ENCODE results near the gene FASN.
A peak's percentile ranks its signal among the peaks of the same experiment; 100 is the strongest.
"Not testable (repeated sequence)": the region's sequence is repeated elsewhere in the genome, so short reads cannot be mapped to it uniquely, and the experiment has no call there.

The FASN gene

DNA sequence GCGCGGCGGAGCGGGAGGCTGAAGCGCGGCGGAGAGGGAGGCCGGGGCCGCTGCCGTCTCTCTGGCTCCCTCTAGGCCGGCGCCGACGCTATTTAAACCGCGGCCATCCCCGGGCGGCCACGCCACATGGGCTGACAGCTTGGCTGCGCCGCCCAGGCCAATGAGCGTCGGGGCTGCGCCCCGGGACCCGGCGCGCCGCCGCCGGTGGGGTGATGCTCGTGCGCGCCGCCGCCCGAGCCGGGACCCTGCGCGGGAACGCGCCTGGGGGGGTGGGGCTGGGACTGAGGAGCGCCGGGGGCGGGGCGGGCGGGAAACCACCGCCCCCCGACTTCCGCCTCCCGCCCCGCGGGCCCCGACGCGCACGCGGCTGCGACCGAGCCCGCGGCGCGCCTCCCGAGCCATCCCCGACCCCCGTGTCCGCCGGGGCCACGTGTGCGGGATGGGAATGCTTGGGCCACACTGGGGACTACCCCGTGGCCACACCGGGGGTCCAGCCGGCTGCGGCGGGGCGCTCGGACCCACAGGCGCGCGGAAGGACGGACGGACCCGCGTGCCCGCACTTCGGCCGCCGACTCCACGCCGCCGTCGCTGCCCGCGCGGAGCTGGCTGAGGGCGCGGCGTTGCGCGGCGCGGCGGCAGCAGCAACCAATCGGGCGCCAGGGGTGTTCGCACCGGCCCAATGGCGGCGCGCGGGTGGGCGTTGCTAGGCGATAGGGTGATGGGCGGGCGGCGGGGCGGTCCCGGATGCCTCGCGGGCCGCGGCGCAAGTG is at the start of gene FASN:
FASN (minus strand) TSS at position 68 of the 770 bp plus-strand sequence. CDS start 1,791 bp downstream, outside the sequence.
- peak; percentile 91 for DNase-seq (ENCODE audit: low read depth)

DNA sequence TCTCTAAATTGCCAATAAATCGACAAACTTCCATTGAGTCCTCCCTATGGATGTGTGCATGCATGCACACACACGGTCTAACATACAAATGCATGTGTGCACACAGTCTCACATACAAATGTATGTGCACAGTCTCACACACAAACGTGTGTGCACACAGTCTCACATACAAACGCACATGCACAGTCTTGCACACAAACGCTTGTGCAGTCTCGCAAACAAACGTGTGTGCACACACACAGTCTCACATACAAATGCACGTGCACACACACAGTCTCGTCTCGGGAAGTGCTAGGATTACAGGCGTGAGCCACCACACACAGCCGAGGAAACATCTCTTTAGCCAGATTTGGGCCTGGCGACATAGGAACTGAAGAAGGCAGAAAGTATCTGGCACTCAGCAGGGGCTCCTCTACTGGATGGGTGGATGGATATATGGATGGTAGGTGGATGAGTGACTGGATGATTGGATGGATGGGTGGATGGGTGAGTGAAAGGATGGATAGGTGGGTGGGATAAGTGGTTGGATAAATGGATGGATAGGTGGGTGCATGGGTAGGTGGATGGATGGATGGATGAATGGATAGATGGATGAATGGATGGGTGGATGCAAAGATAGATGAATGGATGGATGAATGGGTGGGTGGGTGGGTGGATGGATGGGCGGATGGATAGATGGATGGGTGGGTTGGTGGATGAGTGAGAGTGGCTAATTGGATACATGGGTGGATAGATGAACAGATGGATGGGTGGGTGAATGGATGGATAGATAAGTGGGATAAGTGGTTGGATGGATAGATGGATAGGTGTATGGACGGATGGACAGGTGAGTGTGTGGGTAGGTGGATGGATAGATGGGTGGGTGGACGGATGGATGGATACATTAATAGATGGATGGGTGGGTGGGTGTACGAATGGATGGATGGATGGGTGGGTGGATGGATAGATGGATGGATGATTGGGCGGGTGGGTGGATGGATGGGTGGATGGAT is 48.9 kb upstream of the FASN start:
- DNase-seq (ENCODE audit: low read depth): no peak

DNA sequence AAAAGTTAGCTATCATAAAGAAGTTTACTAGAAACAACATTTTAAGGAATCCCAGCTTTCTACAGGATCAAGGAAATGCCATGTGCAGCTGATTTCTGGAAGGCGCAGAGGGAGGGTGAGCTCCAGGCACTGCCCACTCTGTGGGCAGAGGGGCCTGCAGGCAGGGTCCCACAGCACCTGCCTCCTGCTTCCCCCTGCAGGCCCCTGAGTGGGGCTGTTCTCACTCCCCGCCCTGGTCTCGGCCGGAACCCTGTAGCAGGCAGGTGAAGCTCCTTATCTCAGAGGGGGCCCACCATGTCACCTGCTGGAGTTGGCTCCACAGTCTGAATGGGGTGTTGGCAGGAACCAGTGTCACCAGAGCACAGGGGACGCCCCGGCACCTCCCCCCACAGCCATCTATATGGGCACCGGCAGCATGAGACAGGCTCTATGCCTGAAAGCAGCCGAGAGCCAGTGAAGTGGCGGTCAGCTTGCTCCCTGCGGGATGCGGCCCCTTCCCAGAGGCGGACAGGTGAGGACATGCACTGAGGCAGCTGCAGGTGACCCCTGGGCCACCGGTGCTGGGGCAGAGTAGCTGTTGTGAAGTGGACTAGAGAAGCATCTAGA is 47.6 kb upstream of the FASN start:
- DNase-seq (ENCODE audit: low read depth): no peak

DNA sequence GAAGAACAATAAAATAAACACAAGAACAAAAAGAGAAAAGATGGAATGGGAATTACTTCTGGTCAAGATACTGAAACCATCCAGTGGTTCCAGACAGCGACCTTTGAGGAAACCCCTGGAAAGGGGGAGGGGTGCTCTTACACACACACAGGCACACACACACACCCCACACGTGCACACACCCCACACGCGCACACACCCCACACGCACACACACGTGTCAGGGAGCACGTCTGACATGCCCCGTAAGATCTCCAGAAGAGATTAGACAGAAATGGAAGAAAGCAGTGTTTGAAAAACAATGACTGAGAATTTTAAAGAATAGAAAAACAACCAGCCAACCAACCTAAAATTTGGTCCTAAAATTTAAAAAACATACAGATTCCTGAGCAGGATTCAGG is 45.3 kb upstream of the FASN start:
- DNase-seq (ENCODE audit: low read depth): no peak

DNA sequence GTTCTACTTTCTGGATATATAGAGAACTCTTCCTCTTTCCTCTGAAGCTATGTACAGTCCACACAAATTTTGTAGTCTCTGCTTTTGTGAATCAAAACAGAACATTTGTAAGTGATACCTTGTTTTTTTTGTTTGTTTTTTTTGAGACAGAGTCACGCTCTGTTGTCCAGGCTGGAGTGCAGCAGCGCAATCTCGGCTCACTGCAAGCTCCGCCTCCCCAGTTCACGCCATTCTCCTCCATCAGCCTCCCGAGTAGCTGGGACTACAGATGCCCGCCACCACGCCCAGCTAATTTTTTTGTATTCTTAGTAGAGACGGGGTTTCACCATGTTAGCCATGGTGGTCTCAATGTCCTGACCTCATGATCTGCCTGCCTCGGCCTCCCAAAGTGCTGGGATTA is 41.9 kb upstream of the FASN start:
- DNase-seq (ENCODE audit: low read depth): not testable (repeated sequence)

DNA sequence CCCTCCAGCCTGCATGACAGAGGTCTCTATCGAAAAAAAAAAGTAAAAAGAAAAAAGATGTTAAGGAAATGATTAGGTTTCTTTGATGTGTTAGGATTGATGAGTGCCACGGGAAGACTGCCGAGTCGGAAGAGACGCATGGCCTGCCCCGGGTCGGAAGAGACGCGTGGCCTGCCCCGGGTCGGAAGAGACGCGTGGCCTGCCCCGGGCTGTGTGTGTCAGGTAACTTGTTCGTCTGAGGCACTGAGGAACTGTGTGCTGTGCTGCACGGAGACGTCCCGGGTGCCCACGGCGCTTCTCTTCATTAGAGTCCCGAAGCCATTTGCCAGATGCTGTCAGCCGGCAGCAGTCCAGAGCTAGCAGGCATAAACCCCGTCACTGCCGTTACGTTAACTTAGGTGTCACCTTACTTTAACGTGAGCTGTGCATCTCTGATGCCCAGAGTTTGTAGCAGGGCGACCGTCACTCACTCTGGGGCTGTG is 40.5 kb upstream of the FASN start:
- DNase-seq (ENCODE audit: low read depth): no peak

DNA sequence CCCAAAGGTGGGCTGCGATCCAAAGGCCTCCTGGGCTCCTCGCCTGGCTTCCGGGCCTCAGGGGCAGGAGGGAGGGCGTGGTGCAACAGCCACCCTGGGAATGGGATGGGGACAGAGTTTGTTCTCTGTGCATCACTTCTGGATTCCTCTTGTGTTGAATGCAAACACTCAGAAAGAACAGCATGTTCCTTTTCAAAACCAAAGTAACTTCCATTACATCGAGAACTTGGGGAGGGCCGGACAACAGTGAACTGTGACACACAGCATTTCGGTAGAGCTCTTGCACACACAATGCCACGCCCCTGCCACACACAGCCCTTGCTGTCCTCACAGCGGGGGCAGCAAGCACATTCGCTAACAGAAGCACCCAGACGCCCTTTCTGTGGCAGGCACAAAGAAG is 36.1 kb upstream of the FASN start:
- DNase-seq (ENCODE audit: low read depth): no peak

DNA sequence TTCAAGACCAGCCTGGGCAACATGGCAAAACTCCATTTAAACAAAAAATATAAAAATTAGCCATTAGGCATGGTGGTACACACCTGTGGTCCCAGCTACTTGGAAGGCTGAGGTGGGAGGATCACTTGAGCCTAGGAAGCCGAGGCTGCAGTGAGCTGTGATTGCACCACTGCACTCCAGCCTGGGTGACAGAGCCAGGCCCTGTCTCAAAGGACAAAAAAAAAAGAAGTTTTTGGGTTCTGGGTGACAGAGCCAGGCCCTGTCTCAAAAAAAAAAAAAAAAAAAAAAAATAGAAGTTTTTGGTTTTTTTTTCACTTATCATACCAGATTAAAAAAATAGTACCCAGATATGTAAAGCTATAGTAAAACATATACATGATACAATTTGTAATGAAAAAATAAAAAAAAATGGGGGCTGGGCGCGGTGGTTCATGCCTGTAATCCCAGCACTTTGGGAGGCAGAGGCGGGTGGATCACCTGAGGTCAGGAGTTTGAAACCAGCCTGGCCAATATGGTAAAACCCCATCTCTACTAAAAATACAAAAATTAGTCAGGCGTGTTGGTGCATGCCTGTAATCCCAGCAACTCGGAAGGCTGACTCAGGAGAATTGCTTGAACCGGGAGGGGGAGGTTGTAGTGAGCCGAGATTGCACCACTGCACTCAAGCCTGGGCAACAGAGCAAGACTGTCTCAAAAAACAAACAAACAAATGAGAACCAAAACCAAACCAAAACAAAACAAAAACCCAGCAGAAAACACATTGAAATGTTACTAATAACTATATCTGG is 35.3 kb upstream of the FASN start:
- not testable (repeated sequence) for DNase-seq (ENCODE audit: low read depth)

DNA sequence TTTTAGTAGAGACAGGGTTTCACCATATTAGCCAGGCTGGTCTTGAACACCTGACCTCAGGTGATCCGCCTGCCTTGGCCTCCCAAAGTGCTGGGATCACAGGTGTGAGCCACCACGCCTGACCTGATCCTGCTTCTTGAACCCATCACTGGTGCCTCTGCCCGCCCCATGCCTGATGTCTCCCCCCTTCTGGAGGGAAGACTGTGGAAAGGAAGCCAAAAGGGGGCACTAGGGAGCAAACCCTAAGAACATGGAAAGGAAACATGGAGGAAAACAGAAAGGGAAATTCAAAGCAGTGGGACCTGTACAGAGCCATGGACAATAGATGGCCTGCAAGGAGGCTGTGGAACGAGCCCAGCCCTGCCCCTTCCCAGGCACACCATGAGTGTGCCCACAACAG is 31.1 kb upstream of the FASN start:
- DNase-seq (ENCODE audit: low read depth): no peak

DNA sequence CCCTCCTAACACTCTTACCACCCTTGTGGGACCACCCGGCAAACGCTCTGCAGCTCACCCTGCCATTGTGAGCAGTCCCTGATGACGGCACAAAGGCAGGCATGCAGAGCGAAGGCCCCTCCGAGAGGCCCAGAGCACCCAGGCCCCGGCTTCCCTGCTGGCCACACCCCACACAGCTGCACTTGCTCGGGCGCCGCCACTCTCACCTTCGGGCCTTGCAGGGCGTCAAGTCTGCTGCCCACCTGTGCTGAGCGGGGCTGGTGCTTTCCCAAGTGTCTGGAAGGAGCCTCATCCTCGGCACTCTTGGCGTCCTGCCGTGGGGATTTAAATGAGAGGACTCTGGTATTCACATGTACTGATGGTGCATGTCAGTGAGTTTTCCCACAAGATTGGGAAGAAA is 30.3 kb upstream of the FASN start:
- no peak for DNase-seq (ENCODE audit: low read depth)

DNA sequence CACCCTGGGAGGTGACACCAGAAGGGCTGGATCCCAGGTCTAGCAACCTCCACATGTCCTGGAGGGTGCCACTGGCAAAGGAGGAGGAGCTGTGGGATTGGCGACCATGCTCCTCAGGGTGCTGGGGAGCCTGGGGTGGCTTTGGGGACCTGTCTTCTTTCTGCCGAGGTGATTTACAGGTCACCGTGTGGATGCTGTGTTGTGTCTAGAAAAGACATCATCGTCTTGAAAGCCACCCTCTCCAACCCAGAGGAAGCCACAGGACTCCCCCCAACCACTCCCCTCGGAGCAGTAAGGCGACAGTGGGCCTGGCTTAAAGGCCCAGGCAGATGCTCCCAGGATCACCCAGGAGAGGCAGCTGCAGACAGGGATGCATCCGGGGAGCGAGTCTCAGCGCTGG is 29.7 kb upstream of the FASN start:
- DNase-seq (ENCODE audit: low read depth): no peak

DNA sequence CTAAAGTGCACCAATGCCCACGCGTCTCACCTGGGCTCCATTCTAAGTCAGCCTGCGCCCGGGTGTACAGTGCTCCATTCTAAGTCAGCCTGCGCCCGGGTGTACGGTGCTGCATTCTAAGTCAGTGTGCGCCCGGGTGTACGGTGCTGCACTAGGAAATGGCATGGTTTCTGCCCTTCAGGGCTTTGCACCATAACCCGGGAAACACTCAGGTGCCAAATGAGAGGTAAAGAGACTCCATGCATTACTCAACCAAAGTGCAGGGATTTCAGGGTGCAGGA is 29.2 kb upstream of the FASN start:
- DNase-seq (ENCODE audit: low read depth): no peak

DNA sequence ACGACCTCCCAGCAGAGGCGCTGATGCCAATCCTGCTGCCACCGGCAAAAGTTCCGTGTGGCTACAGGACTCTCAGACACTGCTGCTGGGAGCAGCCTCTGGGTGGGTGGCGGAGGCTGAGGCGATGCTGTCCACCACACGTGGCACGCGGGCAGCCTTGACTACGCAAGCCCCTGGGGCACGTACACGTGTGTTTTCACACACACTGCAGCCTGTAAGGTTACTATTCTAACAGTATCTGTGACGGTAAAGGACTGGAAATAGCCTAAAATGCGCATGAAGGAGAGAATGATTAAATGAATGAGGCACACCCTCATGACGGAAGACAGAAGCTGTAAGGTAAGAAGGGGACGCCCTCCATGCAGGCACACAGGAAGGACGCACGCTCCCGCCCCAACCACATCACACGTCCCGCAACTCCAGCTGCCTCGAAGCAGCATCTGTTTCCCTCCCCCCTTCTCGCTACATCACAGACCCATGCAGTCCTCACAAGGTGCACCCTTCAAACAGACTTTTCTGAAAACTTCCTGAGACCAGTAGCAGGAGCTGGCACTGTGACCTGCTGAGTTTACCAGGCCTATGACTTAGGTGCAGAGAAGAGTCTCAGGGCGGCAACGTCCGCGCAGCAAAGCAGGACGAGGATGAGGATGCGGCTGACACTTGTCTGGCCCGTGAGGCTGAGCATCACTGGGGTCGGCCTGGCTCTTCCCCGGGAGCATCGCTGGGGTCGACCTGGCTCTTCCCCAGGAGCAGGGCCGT is 28.7 kb upstream of the FASN start:
- peak; percentile 50 for DNase-seq (ENCODE audit: low read depth)

DNA sequence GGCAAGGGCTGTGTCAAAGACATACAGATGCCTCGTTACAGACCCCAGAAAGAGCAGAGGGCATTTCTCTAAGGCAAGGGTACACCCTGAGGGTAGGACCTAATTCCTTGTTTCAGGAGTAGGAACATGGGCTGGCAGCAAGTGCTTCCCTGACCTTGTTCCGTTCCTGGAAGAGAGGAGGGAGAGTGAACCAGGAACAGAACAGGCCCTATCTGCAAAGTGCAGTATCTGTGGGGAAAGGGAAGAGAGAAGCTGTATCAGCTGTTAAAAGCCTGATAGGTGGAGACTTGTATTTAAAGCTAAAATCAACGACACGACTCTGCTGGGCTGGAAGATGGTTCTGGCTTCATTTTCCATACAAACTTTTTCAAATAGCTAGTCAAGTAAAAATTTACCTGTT is 26.1 kb upstream of the FASN start:
- DNase-seq (ENCODE audit: low read depth): no peak

DNA sequence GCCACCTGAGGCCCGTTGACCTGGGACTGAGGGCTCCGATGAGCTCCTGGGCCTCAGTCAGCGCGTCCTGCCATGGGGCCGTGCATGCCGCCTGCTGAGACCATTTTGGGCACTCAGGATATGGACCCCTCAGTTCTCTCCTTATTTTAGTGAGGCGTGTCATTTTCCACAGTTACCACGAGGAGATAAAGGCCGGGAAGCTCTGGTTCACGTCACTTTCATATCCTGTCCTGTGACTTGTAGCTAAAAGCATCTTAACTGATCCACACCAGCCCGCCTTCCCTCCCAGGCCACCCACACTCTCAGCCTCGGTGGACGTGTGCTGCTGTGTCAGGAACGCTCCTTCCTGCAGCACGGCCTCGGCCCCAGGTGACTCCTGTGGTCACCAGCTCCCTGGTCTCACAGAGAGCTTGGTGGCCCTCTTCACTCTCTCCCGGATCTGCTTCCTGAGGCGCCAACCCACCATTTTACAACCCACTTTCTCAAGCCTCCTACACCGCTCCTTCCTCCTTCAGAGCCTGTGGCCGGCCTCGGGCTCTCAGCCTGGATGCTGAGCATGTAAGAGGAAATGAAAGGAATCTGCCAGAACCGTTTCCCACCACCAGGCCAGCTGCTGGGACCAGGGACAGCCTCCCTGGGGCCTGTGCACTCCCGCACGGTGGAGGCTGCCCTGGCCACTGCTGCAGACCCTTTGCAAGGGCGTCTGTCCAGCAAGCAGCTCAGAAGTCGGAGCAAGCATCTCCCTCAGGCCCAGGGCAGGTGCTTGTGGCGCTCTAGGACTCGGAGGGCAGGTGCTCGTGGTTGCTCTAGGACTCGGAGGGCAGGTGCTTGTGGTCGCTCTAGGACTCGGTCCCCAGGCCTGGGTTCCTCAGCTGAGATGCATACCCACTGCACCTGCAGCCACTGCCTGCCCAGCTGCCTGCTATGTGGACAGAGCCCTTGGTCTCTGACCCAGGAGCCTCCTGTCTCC is 23.9 kb upstream of the FASN start:
- no peak for DNase-seq (ENCODE audit: low read depth)

DNA sequence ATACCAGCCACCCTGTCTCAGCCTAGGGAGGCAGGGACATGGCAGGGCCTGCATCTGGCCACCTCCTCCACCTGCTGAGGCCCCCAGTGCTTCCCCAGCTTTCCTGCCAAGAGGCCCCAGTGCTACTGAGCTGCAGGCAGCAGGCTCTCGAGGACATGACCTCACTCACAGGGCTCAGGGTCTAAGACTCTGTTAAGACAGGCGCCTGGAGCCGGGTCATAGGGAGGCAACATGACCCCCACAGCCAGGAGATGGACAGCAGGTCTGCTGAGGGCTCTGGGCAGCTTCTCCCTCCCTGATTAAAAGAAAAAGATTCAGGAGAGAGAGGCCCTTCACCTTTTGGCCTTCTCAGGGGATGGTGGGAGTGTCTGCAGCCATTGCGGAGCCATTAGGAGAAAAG is 23.2 kb upstream of the FASN start:
- DNase-seq (ENCODE audit: low read depth): no peak

DNA sequence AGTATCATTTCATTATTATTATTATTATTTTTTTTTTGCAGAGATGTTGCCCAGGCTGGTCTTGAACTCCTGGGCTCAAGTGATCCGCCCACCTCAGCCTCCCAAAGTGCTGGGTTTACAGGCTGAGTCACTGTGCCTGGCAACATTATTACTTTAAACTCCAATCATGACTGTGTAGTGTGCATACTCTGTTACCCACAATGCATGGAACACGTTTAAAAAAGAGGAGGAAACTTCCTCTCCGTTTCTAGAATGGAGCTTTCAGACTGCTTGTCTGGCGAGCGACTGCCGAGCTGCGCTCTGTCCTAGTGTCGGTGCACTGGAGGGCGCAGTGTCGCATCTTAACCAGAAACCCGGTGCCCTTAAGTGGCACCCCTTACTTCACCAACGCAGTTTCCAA is 22.1 kb upstream of the FASN start:
- no peak for DNase-seq (ENCODE audit: low read depth)

DNA sequence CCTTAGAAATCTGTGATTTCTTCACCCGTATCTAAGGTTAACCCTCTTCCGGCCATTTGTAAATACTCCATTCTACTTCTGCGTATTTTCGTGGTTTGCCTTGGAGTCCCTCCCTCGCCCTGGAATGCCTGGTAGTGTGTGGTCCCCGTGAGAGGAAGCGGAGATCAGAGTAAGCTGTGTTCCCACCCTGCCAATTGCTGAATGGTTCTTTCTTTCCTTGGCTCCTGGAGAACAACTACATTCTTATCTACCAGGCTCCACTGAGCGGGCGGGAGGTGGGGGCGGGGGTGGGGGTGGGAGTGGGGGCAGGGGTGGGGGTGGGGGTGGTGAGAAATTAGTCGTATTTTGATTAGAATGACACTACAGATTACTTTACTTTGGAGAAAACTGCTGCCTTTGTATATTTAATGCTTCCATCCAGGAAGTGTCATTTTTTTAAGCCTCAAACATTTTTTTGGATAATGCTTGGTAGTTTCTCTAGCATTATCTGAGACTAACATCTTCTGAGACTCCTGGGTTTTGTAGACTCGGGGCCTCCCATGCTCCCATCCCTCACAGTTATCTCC is 20.9 kb upstream of the FASN start:
- no peak for DNase-seq (ENCODE audit: low read depth)

DNA sequence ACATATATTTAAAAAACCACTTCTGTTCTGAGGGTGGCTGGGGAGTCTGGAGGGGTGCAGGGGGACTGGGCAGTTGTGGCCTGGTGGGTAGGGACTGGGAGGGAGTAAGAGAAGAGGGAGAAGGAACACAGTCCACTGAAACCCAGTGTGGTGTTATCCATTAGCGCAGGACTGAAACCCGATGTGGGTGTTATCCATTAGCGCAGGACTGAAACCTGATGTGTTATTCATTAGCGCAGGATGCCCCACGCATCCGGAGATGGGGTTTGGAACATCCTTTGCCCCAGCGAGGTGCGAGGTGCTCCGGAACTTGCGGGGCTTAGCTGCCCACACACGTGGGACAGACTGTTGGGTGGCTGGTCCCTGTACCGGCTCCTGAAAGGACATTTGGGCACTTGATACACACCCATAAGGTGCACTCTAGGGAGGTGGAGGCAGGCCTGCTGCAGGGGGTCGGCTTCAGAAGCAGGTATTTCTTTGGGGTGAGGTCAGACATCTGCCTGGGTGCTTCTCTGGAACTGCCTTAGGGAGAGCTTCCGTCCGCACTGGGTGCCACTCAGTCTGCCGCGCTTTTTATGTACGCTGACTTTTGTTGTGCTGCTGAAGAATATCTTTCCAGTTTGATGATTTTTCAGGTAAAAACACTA is 20.3 kb upstream of the FASN start:
- DNase-seq (ENCODE audit: low read depth): no peak

Data from stimulated activated CD8-positive, alpha-beta memory T cell treated with anti-CD3 and anti-CD28 coated beads, Interleukin-12 subunit alpha, Interleukin-12 subunit beta, amount 100 ng/mL, for 4 hours (primary cell).